Measurements from ENCODE around the gene PCDHGC3.

DNA sequence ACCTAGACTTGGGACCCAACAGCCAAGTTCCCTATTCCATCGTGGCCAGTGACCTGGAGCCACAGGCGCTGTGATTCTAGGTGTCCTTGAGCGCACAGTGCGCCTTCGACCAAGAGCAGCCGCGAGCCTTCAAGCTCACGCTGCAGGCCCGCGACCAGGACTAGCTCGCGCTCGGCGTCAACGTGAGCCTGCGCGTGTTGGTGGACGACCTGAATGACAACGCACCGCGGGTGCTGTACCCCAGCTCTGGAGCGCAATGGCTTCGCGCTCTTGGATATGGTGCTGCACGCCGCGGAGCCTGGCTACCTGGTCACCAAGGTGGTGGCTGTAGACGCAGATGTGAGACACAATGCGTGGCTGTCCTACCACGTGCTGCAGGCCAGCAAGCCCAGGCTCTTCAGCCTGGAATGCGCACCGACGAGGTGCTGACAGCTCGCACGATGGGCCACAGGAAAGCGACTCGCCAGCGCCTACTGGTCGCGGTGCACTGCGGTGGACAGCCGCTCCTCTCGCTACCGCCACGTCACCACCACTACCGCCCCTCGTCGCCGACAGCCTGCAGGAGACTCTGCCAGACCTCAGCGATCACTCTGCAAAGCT is 34.1 kb upstream of the PCDHGC3 start:
- TF ChIP-seq, protein P1, sequence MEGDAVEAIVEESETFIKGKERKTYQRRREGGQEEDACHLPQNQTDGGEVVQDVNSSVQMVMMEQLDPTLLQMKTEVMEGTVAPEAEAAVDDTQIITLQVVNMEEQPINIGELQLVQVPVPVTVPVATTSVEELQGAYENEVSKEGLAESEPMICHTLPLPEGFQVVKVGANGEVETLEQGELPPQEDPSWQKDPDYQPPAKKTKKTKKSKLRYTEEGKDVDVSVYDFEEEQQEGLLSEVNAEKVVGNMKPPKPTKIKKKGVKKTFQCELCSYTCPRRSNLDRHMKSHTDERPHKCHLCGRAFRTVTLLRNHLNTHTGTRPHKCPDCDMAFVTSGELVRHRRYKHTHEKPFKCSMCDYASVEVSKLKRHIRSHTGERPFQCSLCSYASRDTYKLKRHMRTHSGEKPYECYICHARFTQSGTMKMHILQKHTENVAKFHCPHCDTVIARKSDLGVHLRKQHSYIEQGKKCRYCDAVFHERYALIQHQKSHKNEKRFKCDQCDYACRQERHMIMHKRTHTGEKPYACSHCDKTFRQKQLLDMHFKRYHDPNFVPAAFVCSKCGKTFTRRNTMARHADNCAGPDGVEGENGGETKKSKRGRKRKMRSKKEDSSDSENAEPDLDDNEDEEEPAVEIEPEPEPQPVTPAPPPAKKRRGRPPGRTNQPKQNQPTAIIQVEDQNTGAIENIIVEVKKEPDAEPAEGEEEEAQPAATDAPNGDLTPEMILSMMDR (IDR thresholded peaks at IDR 0.05 in 2 of 3, conservative IDR thresholded peaks at IDR 0.05 in 1 of 3; ENCODE audit: borderline replicate concordance in 1 of 3, insufficient read depth in 1 of 3, low read depth in 2 of 3, low read length in 2 of 3): no peak
- TF ChIP-seq EZH2 (IDR thresholded peaks at IDR 0.05) (no peak), POLR2A (IDR thresholded peaks at IDR 0.05; ENCODE audit: borderline replicate concordance, extremely low read depth, insufficient read depth, insufficient read length) (no peak), CEBPB (IDR thresholded peaks at IDR 0.05; ENCODE audit: low read depth) (no peak), SIN3A (IDR thresholded peaks at IDR 0.05; ENCODE audit: low read depth) (no peak)
